HepG2 (cell line): ENCODE data around the gene SLC13A3. TPM values are rescaled to one million over a fixed set of nuclear protein-coding genes. Genes with fewer than 3 reads are reported as not detected.

ENCODE experiments used
- AGO2 ChIP-seq: fragments of 200-400 bp; formaldehyde crosslinking; optimal IDR thresholded peaks from 2 replicates; pipeline ENCODE3; 2017; ENCODE audit warnings: mild to moderate bottlenecking, low read depth, low read length, moderate library complexity
- CBFB ChIP-seq: sonication (generic); formaldehyde crosslinking; IDR thresholded peaks from 2 replicates; pipeline ENCODE4 v1.4.0; 2020; ENCODE audit warnings: missing genetic modification reagents
- GTF3A ChIP-seq: sonication (generic); formaldehyde crosslinking; conservative IDR thresholded peaks from 2 replicates; pipeline ENCODE4 v1.4.0; 2020; ENCODE audit warnings: mild to moderate bottlenecking, missing genetic modification reagents
- HOXD1 ChIP-seq: sonication (generic); formaldehyde crosslinking; IDR thresholded peaks from 2 replicates; pipeline ENCODE4 v1.5.0; 2020; ENCODE audit warnings: missing genetic modification reagents
- KLF16 ChIP-seq, 2 experiments: sonication (generic) in 1 of 2; formaldehyde crosslinking in 1 of 2; IDR thresholded peaks; 2 replicates each; pipeline versions ENCODE4 v1.6.1 to v1.8.0; 2016 to 2023; ENCODE audit warnings: missing genetic modification reagents in 2 of 2, missing compliant biosample characterization in 1 of 2
- PRDM4 ChIP-seq: sonication (generic); formaldehyde crosslinking; IDR thresholded peaks from 2 replicates; pipeline ENCODE4 v1.9.0; 2021; ENCODE audit warnings: missing genetic modification reagents, borderline replicate concordance
- RBM39 ChIP-seq: fragments of 200-400 bp; formaldehyde crosslinking; IDR thresholded peaks from one replicate; pipeline ENCODE4 v1.6.1; 2018; ENCODE audit warnings: antibody characterized with exemption, mild to moderate bottlenecking, low read depth, low read length; ENCODE audit not compliant: poor library complexity, severe bottlenecking
- RXRB ChIP-seq: IDR thresholded peaks from 2 replicates; pipeline ENCODE4 v1.6.1; 2016; ENCODE audit warnings: borderline replicate concordance, missing genetic modification reagents, missing compliant biosample characterization
- SIN3B ChIP-seq: fragments of 150-350 bp; IDR thresholded peaks from 2 replicates; pipeline ENCODE4 v1.6.1; 2014; ENCODE audit warnings: low read length
- SOX13 ChIP-seq, 3 experiments: fragments of 450-650 bp in 1 of 3; sonication (generic) in 1 of 3; formaldehyde crosslinking in 1 of 3; IDR thresholded peaks in 2 of 3; conservative IDR thresholded peaks in 1 of 3; 2 replicates each; pipeline versions ENCODE4 v1.5.0 to v1.6.1; 2016 to 2020; ENCODE audit warnings: antibody characterized with exemption in 1 of 3, mild to moderate bottlenecking in 1 of 3, missing compliant biosample characterization in 1 of 3, missing genetic modification reagents in 1 of 3, moderate library complexity in 1 of 3
- ZBTB25 ChIP-seq: IDR thresholded peaks from 2 replicates; pipeline ENCODE4 v1.6.1; 2018; ENCODE audit warnings: missing genetic modification reagents
- ZFP36L2 ChIP-seq: sonication (generic); formaldehyde crosslinking; IDR thresholded peaks from 2 replicates; pipeline ENCODE4 v1.4.0; 2020; ENCODE audit warnings: missing genetic modification reagents
- ZNF20 ChIP-seq: sonication (generic); formaldehyde crosslinking; IDR thresholded peaks from 2 replicates; pipeline ENCODE4 v1.4.0; 2020; ENCODE audit warnings: mild to moderate bottlenecking, moderate library complexity, missing genetic modification reagents
- ZNF224 ChIP-seq: sonication (generic); formaldehyde crosslinking; IDR thresholded peaks from 2 replicates; pipeline ENCODE4 v1.5.0; 2020; ENCODE audit warnings: mild to moderate bottlenecking, missing genetic modification reagents
- ZNF30 ChIP-seq: sonication (generic); formaldehyde crosslinking; IDR thresholded peaks from 2 replicates; pipeline ENCODE4 v1.5.0; 2020; ENCODE audit warnings: mild to moderate bottlenecking, missing genetic modification reagents
- ZNF317 ChIP-seq: sonication (generic); formaldehyde crosslinking; IDR thresholded peaks from 2 replicates; pipeline ENCODE4 v1.5.0; 2020; ENCODE audit warnings: mild to moderate bottlenecking, missing genetic modification reagents
- ZNF367 ChIP-seq: sonication (generic); formaldehyde crosslinking; IDR thresholded peaks from 2 replicates; pipeline ENCODE4 v1.4.0; 2020; ENCODE audit warnings: missing genetic modification reagents, borderline replicate concordance
- ZNF672 ChIP-seq: sonication (generic); formaldehyde crosslinking; IDR thresholded peaks from 2 replicates; pipeline ENCODE4 v1.8.1; 2022; ENCODE audit warnings: missing genetic modification reagents
- ZNF678 ChIP-seq: sonication (generic); formaldehyde crosslinking; IDR thresholded peaks from 2 replicates; pipeline ENCODE4 v1.4.0; 2020; ENCODE audit warnings: mild to moderate bottlenecking, missing genetic modification reagents
- ZNF766 ChIP-seq: sonication (generic); formaldehyde crosslinking; IDR thresholded peaks from 2 replicates; pipeline ENCODE4 v1.5.0; 2020; ENCODE audit warnings: missing genetic modification reagents, borderline replicate concordance
- polyA plus RNA-seq, 8 experiments: library from polyadenylated mRNA; depleted of rRNA in 3 of 8; stranded (reverse) in 7 of 8; unstranded in 1 of 8; fragments of >200 nt; fragmentation: Illumina TruSeq in 4 of 8; extraction: Trizol in 4 of 8; gene quantifications; 2 replicates each; pipeline versions ENCODE4 v1.2.1 to v1.2.3, GENCODE V29; 2011 to 2016; ENCODE audit warnings: low read depth in 4 of 8, missing spikeins in 1 of 8, mixed read lengths in 1 of 8; ENCODE audit not compliant: insufficient read depth in 1 of 8
- total RNA-seq, 5 experiments: library from RNA; depleted of rRNA; stranded (reverse); fragments of >200 nt; fragmentation: Illumina TruSeq; extraction: Trizol; gene quantifications; 2 replicates each; pipeline ENCODE4 v1.2.3, GENCODE V29; 2016; ENCODE audit warnings: low read depth in 1 of 5
- TF ChIP-seq, protein P1 (sequence below): sonication (generic); formaldehyde crosslinking; IDR thresholded peaks from 2 replicates; pipeline ENCODE4 v1.8.0; 2022; ENCODE audit warnings: missing genetic modification reagents, mild to moderate bottlenecking, borderline replicate concordance
- TF ChIP-seq, protein P2 (sequence below): sonication (generic); formaldehyde crosslinking; IDR thresholded peaks from 2 replicates; pipeline ENCODE4 v1.5.1; 2020; ENCODE audit warnings: mild to moderate bottlenecking, missing genetic modification reagents, moderate library complexity
- TF ChIP-seq, protein P3 (sequence below): sonication (generic); formaldehyde crosslinking; IDR thresholded peaks from 2 replicates; pipeline ENCODE4 v1.5.0; 2020; ENCODE audit warnings: missing genetic modification reagents, mild to moderate bottlenecking, borderline replicate concordance
- TF ChIP-seq, protein P4 (sequence below): sonication (generic); formaldehyde crosslinking; IDR thresholded peaks from 2 replicates; pipeline ENCODE4 v1.4.0; 2020; ENCODE audit warnings: missing genetic modification reagents

Gene SLC13A3
- total and polyA plus RNA-seq, 2 of the 13 experiments (the other 11 are each of a cell fraction or from before 2014, with no cell fraction given) = 66.5 to 76.0 TPM

DNA sequence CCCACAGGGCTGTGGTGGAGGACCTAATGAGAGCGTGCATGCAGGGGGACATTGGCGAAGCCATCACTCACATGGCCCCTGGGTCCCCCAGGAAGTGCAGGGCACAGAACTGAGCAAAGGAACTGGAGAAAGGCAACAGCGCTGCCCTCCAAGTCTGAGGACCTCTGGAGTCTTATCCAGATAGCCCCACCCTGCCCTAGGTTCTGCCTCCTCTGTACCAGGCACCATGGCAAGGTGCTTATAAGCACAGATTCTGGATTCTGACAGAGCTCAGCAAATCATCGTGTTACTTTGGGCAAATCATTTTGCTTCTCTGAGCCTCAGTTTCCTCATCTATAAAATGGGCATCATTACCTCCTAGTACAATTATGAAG is 44.5 kb downstream of the SLC13A3 start (continued):
- 0 out of 2 replicates have a peak, but pooled peaks have one; percentile 71 for TF ChIP-seq PRDM4 (CRISPR knock-in tag)
- no peak for TF ChIP-seq SOX13 (IDR thresholded peaks at IDR 0.05)
- no peak for TF ChIP-seq SOX13 (CRISPR knock-in tag; conservative IDR thresholded peaks at IDR 0.05 in 1 of 2, IDR thresholded peaks at IDR 0.05 in 1 of 2)
- peak; percentile 33; the same call in 1 of the 2 replicates for TF ChIP-seq ZNF20 (CRISPR knock-in tag)
- TF ChIP-seq, protein P1, sequence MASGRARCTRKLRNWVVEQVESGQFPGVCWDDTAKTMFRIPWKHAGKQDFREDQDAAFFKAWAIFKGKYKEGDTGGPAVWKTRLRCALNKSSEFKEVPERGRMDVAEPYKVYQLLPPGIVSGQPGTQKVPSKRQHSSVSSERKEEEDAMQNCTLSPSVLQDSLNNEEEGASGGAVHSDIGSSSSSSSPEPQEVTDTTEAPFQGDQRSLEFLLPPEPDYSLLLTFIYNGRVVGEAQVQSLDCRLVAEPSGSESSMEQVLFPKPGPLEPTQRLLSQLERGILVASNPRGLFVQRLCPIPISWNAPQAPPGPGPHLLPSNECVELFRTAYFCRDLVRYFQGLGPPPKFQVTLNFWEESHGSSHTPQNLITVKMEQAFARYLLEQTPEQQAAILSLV = no peak
- TF ChIP-seq ZNF30 = no peak
- TF ChIP-seq, protein P2, sequence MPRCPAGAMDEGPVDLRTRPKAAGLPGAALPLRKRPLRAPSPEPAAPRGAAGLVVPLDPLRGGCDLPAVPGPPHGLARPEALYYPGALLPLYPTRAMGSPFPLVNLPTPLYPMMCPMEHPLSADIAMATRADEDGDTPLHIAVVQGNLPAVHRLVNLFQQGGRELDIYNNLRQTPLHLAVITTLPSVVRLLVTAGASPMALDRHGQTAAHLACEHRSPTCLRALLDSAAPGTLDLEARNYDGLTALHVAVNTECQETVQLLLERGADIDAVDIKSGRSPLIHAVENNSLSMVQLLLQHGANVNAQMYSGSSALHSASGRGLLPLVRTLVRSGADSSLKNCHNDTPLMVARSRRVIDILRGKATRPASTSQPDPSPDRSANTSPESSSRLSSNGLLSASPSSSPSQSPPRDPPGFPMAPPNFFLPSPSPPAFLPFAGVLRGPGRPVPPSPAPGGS (CRISPR knock-in tag) = no peak
- 0 out of 2 replicates have a peak, but pooled peaks have one; percentile 30 for TF ChIP-seq ZNF766 (CRISPR knock-in tag)
- TF ChIP-seq RBM39 = no peak
- no peak for TF ChIP-seq ZBTB25 (CRISPR knock-in tag)
- no peak for TF ChIP-seq KLF16 (CRISPR knock-in tag; IDR thresholded peaks at IDR 0.05)
- no peak for TF ChIP-seq HOXD1 (CRISPR knock-in tag)
- no peak for TF ChIP-seq ZNF678 (CRISPR knock-in tag)
- 0 out of 2 replicates have a peak, but pooled peaks have one; percentile 15 for TF ChIP-seq CBFB (CRISPR knock-in tag)
- TF ChIP-seq ZNF367 (CRISPR knock-in tag) = no peak
- TF ChIP-seq, protein P3, sequence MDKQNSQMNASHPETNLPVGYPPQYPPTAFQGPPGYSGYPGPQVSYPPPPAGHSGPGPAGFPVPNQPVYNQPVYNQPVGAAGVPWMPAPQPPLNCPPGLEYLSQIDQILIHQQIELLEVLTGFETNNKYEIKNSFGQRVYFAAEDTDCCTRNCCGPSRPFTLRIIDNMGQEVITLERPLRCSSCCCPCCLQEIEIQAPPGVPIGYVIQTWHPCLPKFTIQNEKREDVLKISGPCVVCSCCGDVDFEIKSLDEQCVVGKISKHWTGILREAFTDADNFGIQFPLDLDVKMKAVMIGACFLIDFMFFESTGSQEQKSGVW (CRISPR knock-in tag) = no peak
- TF ChIP-seq ZNF672 = no peak
- TF ChIP-seq GTF3A (CRISPR knock-in tag) = peak; percentile 5; the same call in 1 of the 2 replicates
- TF ChIP-seq ZFP36L2 (CRISPR knock-in tag) = no peak
- TF ChIP-seq RXRB (CRISPR knock-in tag) = no peak
- TF ChIP-seq, protein P4, sequence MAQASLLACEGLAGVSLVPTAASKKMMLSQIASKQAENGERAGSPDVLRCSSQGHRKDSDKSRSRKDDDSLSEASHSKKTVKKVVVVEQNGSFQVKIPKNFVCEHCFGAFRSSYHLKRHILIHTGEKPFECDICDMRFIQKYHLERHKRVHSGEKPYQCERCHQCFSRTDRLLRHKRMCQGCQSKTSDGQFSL (CRISPR knock-in tag) = no peak
- TF ChIP-seq AGO2 = peak; percentile 42
- no peak for TF ChIP-seq ZNF224
- no peak for TF ChIP-seq ZNF317 (CRISPR knock-in tag)
- TF ChIP-seq SIN3B = 0 out of 2 replicates have a peak, but pooled peaks have one; percentile 27
